Skin of body (tissue), 2 donors: ENCODE measurements around the gene POLR3H. TPM values are rescaled to one million over a fixed set of nuclear protein-coding genes. Genes with fewer than 3 reads are reported as not detected.
"Not testable (repeated sequence)": the region's sequence is repeated elsewhere in the genome, so short reads cannot be mapped to it uniquely, and the experiment has no call there.

Experiments used
- DNase-seq: peaks from one replicate; lab custom pipeline; 2025; lab: John Stamatoyannopoulos, UW
- total RNA-seq: library from RNA; depleted of rRNA; stranded (reverse); fragments of >200 nt; gene quantifications from one replicate; pipeline ENCODE4 v1.2.3, GENCODE V29; 2014

The POLR3H gene
- total RNA-seq, 1 donor from 2014 or later, result 7.8 TPM

- DNase-seq, result no peak
Measured at GRCh38 chr22:41564563-41564962, 20.3 kb upstream of the POLR3H start.

GRCh38 chr22:41563051-41563711 is 18.9 kb upstream of the POLR3H start:
- DNase-seq, result no peak

GRCh38 chr22:41562461-41562860 is 18.2 kb upstream of the POLR3H start:
- DNase-seq, result no peak

- DNase-seq, result no peak
Measured at GRCh38 chr22:41561788-41562187, 17.5 kb upstream of the POLR3H start.

- DNase-seq, result no peak
Measured at GRCh38 chr22:41561335-41561734, 17.1 kb upstream of the POLR3H start.

GRCh38 chr22:41560095-41560471 is 15.8 kb upstream of the POLR3H start:
- DNase-seq, result no peak

GRCh38 chr22:41558241-41558630 is 14.0 kb upstream of the POLR3H start:
- not testable (repeated sequence) for DNase-seq

GRCh38 chr22:41557401-41558240 is 13.4 kb upstream of the POLR3H start:
- no peak for DNase-seq

- DNase-seq, result no peak
Measured at GRCh38 chr22:41556561-41556960, 12.3 kb upstream of the POLR3H start.

- no peak for DNase-seq
Measured at GRCh38 chr22:41555325-41555982, 11.2 kb upstream of the POLR3H start.

GRCh38 chr22:41551877-41552582 is 7.8 kb upstream of the POLR3H start:
- DNase-seq, result no peak

- no peak for DNase-seq
Measured at GRCh38 chr22:41550952-41551491, 6.8 kb upstream of the POLR3H start.

- no peak for DNase-seq
Measured at GRCh38 chr22:41548830-41549211, 4.6 kb upstream of the POLR3H start.

GRCh38 chr22:41544671-41545476 is 604 bp upstream of the POLR3H start:
- DNase-seq, result no peak

- DNase-seq, result no peak
Measured at GRCh38 chr22:41542224-41542623, 2.0 kb downstream of the POLR3H start.

- DNase-seq, result no peak
Measured at GRCh38 chr22:41541484-41541883, 2.8 kb downstream of the POLR3H start.

GRCh38 chr22:41540365-41540764 is 3.9 kb downstream of the POLR3H start:
- DNase-seq, result no peak

- no peak for DNase-seq
Measured at GRCh38 chr22:41540006-41540315, 4.3 kb downstream of the POLR3H start.

- DNase-seq, result no peak
Measured at GRCh38 chr22:41539146-41540005, 4.9 kb downstream of the POLR3H start.

- DNase-seq, result no peak
Measured at GRCh38 chr22:41538583-41538982, 5.7 kb downstream of the POLR3H start.
